Measurements from ENCODE around the gene ASCL3. TPM values are rescaled to one million over a fixed set of nuclear protein-coding genes. Genes with fewer than 3 reads are reported as not detected.
A peak's percentile ranks its signal among the peaks of the same experiment; 100 is the strongest.
"Not testable (repeated sequence)": the region's sequence is repeated elsewhere in the genome, so short reads cannot be mapped to it uniquely, and the experiment has no call there.

Gene ASCL3, protein sequence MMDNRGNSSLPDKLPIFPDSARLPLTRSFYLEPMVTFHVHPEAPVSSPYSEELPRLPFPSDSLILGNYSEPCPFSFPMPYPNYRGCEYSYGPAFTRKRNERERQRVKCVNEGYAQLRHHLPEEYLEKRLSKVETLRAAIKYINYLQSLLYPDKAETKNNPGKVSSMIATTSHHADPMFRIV
- total RNA-seq (not detected), polyA plus RNA-seq (not detected)
- long read RNA-seq, donor 1 = 0 reads
- long read RNA-seq, donor 2 = 0 reads

GRCh38 chr11:8942518-8943066 is at the start of gene ASCL3:
Gene ASCL3, minus strand, starts transcription at chr11:8943016. Its CDS starts 4,855 bp downstream, at chr11:8938161.
- no peaks in the 10 kb centered on the region for H3K27me3 ChIP-seq (replicated peaks in 1 of 7)
- peaks cover 0 to 10% (median 3%) of the 10 kb centered on the region in 6 donors for H3K4me1 ChIP-seq
- peak within 1 kb of the TSS in 7 of 8 donors; percentile 6 to 80 (median 69) for H3K27ac ChIP-seq
- intact Hi-C loops (cut with DNase I; ENCODE audit: low total_unique reads) = no loop called here
- TF ChIP-seq POLR2A (IDR thresholded peaks at IDR 0.05) (no peak), POLR2AphosphoS5 (IDR thresholded peaks at IDR 0.05) (no peak)
- TF ChIP-seq, protein P1, sequence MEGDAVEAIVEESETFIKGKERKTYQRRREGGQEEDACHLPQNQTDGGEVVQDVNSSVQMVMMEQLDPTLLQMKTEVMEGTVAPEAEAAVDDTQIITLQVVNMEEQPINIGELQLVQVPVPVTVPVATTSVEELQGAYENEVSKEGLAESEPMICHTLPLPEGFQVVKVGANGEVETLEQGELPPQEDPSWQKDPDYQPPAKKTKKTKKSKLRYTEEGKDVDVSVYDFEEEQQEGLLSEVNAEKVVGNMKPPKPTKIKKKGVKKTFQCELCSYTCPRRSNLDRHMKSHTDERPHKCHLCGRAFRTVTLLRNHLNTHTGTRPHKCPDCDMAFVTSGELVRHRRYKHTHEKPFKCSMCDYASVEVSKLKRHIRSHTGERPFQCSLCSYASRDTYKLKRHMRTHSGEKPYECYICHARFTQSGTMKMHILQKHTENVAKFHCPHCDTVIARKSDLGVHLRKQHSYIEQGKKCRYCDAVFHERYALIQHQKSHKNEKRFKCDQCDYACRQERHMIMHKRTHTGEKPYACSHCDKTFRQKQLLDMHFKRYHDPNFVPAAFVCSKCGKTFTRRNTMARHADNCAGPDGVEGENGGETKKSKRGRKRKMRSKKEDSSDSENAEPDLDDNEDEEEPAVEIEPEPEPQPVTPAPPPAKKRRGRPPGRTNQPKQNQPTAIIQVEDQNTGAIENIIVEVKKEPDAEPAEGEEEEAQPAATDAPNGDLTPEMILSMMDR (IDR thresholded peaks at IDR 0.05 in 8 of 11, conservative IDR thresholded peaks at IDR 0.05 in 3 of 11) = no peak
- no peaks in the 10 kb centered on the region for H3K9me3 ChIP-seq
- no peak within 1 kb of the TSS for H3K4me3 ChIP-seq
- no peak for DNase-seq
- H3K36me3 ChIP-seq = peaks cover 0 to 16% (median 9%) of the 10 kb centered on the region in 6 donors
- WGBS, 5 donors = 69 to 87% (median 80%) methylated on average over 5 of the region's 5 CpGs

- TF ChIP-seq, protein P1 (IDR thresholded peaks at IDR 0.05 in 8 of 11, conservative IDR thresholded peaks at IDR 0.05 in 3 of 11) = no peak
- no peak for TF ChIP-seq POLR2AphosphoS5 (IDR thresholded peaks at IDR 0.05)
- TF ChIP-seq POLR2A (IDR thresholded peaks at IDR 0.05) = no peak
- intact Hi-C loops (cut with DNase I; ENCODE audit: low total_unique reads) = no loop called here
- H3K4me3 ChIP-seq = no peak overlapping the region
- no peaks in the 10 kb centered on the region for H3K4me1 ChIP-seq
- no peaks in the 10 kb centered on the region for H3K27me3 ChIP-seq (replicated peaks in 1 of 7)
- no peaks in the 10 kb centered on the region for H3K9me3 ChIP-seq
- no peak for DNase-seq
- 49 to 88% (median 67%) methylated on average over 1 of the region's 1 CpG for WGBS, 5 donors
- no peak overlapping the region for H3K27ac ChIP-seq
- H3K36me3 ChIP-seq = no peaks in the 10 kb centered on the region
These were observed 46.6 kb upstream of the ASCL3 start for GRCh38 chr11:8989453-8989852.

- DNase-seq = no peak
- Histone ChIP-seq H3K27ac (no peak overlapping the region), H3K27me3 (replicated peaks in 1 of 7) (no peaks in the 10 kb centered on the region), H3K9me3 (no peaks in the 10 kb centered on the region), H3K4me3 (no peak overlapping the region), H3K4me1 (no peaks in the 10 kb centered on the region), H3K36me3 (no peaks in the 10 kb centered on the region)
- TF ChIP-seq, protein P1 (IDR thresholded peaks at IDR 0.05 in 8 of 11, conservative IDR thresholded peaks at IDR 0.05 in 3 of 11) = no peak
- TF ChIP-seq POLR2AphosphoS5 (IDR thresholded peaks at IDR 0.05) (no peak), POLR2A (IDR thresholded peaks at IDR 0.05) (no peak)
- WGBS, 5 donors = 56 to 84% (median 77%) methylated on average over 3 of the region's 3 CpGs
- intact Hi-C loops (cut with DNase I; ENCODE audit: low total_unique reads) = no loop called here
These were observed 45.8 kb upstream of the ASCL3 start for GRCh38 chr11:8988329-8989234.

GRCh38 chr11:8987446-8987845 is 44.6 kb upstream of the ASCL3 start:
- DNase-seq = no peak
- no peaks in the 10 kb centered on the region for H3K36me3 ChIP-seq
- TF ChIP-seq POLR2AphosphoS5 (IDR thresholded peaks at IDR 0.05) (no peak), POLR2A (IDR thresholded peaks at IDR 0.05) (no peak)
- TF ChIP-seq, protein P1 (IDR thresholded peaks at IDR 0.05 in 8 of 11, conservative IDR thresholded peaks at IDR 0.05 in 3 of 11) = no peak
- no peaks in the 10 kb centered on the region for H3K9me3 ChIP-seq
- 81 to 92% (median 82%) methylated on average over 2 of the region's 2 CpGs for WGBS, 5 donors
- no peaks in the 10 kb centered on the region for H3K4me1 ChIP-seq
- intact Hi-C loops (cut with DNase I; ENCODE audit: low total_unique reads) = no loop called here
- no peak overlapping the region for H3K4me3 ChIP-seq
- H3K27me3 ChIP-seq (replicated peaks in 1 of 7) = no peaks in the 10 kb centered on the region
- H3K27ac ChIP-seq = no peak overlapping the region

- H3K27ac ChIP-seq; H3K4me3 ChIP-seq; H3K36me3 ChIP-seq; H3K4me1 ChIP-seq; DNase-seq; intact Hi-C loops (cut with DNase I; ENCODE audit: low total_unique reads); H3K27me3 ChIP-seq (replicated peaks in 1 of 7); H3K9me3 ChIP-seq: not testable (repeated sequence)
- 82 to 98% (median 96%) methylated on average over 6 of the region's 6 CpGs for WGBS, 5 donors
These were observed 44.0 kb upstream of the ASCL3 start for GRCh38 chr11:8986772-8987171.

Data from spleen (tissue), 13 donors.